Cardiac muscle cell (in vitro differentiated cells and primary cell): Measurements from ENCODE around the gene HSF4. TPM values are rescaled to one million over a fixed set of nuclear protein-coding genes. Genes with fewer than 3 reads are reported as not detected.

Experiments
- DNase-seq, 2 donors: peaks; one replicate each; pipeline versions ENCODE4 v3.0.0 to v3.0.0-alpha.2; 2010 to 2017; ENCODE audit warnings: low read depth in 1 of 2, low spot score in 1 of 2
- H3K27ac ChIP-seq: fragments of 200-600 bp; sonication (generic); 2 replicates; pipeline ENCODE4 v1.5.1; 2016
- H3K27me3 ChIP-seq: fragments of 200-600 bp; sonication (generic); 2 replicates; pipeline ENCODE4 v1.6.0; 2016; ENCODE audit warnings: control low read depth
- H3K36me3 ChIP-seq: fragments of 200-600 bp; sonication (generic); 2 replicates; pipeline ENCODE4 v1.5.1; 2016; ENCODE audit warnings: control low read depth
- H3K4me1 ChIP-seq: fragments of 200-600 bp; sonication (generic); 2 replicates; pipeline ENCODE4 v1.8.1; 2017; ENCODE audit warnings: low read depth, mild to moderate bottlenecking, mixed run types
- H3K4me3 ChIP-seq: fragments of 200-600 bp; sonication (generic); 2 replicates; pipeline ENCODE4 v1.5.1; 2016; ENCODE audit warnings: mild to moderate bottlenecking
- H3K9me3 ChIP-seq: fragments of 200-600 bp; sonication (generic); 2 replicates; pipeline ENCODE4 v1.5.1; 2017; ENCODE audit warnings: low read depth, mild to moderate bottlenecking, control low read depth
- polyA plus RNA-seq: library from polyadenylated mRNA; unstranded; fragments of >200 nt; fragmentation: Nextera tagmentation; extraction: Ambion mirVana; gene quantifications from 2 replicates; pipeline ENCODE4 v1.2.1, GENCODE V29; 2016
- total RNA-seq: library from RNA; depleted of rRNA; stranded (reverse); fragments of >200 nt; gene quantifications from 2 replicates; pipeline ENCODE4 v1.2.3, GENCODE V29; 2016
- TF ChIP-seq, protein P1 (sequence below): IDR thresholded peaks from 2 replicates; pipeline ENCODE4 v1.5.1; 2012; ENCODE audit warnings: low read depth, mild to moderate bottlenecking, low read length

Gene HSF4
- total and polyA plus RNA-seq, 2 experiments from 2014 or later: 1.7 to 7.9 TPM

DNA sequence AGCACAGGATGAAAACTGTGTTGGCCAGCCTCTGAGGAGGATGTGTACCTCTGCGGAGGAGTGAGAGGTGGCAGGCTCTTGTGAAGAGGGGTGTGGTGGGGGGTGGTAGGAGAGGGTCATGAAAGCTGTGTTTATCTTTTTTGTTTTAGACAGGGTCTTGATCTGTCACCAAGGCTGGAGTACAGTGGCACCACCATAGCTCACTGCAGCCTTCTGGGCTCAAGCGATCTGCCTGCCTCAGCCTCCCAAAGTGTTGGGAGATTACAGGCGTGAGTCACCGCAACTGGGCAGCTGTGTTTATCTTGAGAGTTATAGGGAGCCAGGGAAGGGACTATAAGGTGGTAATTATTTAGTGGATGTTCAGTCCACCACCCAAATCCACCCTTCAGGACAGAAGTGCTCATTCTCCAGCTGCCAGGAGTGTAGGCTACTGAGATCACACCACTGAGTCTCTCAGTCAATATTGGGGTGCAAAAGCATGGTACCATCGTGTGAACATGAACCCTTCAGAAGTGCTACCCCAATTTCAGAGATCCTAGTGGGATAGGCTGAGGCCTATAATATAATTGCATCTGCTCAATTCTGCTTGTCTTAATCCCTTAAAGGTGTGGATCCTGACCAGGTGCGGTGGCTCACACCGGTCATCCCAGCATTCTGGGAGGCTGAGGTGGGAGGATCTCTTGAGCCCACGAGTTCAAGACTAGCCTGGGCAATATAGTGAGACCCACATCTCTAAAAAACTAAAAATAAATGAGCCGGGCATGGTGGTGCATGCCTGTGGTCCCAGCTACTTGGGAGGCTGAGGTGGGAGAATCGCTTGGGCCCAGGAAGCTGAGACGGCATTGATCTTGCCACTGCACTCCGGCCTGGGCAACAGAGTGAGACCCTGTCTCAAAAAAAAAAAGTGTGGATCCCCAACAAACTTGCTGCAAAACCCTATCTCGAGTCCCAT is 26.2 kb downstream of the HSF4 start:
- H3K9me3 ChIP-seq: no peaks in the 10 kb centered on the region
- H3K27ac ChIP-seq: no peak overlapping the region
- H3K4me3 ChIP-seq: no peak overlapping the region
- peaks cover 7% of the 10 kb centered on the region for H3K4me1 ChIP-seq
- H3K27me3 ChIP-seq: no peaks in the 10 kb centered on the region
- peaks cover 12% of the 10 kb centered on the region for H3K36me3 ChIP-seq
- peak in 1 of 2 donors; percentile 37 for DNase-seq
- TF ChIP-seq, protein P1, sequence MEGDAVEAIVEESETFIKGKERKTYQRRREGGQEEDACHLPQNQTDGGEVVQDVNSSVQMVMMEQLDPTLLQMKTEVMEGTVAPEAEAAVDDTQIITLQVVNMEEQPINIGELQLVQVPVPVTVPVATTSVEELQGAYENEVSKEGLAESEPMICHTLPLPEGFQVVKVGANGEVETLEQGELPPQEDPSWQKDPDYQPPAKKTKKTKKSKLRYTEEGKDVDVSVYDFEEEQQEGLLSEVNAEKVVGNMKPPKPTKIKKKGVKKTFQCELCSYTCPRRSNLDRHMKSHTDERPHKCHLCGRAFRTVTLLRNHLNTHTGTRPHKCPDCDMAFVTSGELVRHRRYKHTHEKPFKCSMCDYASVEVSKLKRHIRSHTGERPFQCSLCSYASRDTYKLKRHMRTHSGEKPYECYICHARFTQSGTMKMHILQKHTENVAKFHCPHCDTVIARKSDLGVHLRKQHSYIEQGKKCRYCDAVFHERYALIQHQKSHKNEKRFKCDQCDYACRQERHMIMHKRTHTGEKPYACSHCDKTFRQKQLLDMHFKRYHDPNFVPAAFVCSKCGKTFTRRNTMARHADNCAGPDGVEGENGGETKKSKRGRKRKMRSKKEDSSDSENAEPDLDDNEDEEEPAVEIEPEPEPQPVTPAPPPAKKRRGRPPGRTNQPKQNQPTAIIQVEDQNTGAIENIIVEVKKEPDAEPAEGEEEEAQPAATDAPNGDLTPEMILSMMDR: no peak

DNA sequence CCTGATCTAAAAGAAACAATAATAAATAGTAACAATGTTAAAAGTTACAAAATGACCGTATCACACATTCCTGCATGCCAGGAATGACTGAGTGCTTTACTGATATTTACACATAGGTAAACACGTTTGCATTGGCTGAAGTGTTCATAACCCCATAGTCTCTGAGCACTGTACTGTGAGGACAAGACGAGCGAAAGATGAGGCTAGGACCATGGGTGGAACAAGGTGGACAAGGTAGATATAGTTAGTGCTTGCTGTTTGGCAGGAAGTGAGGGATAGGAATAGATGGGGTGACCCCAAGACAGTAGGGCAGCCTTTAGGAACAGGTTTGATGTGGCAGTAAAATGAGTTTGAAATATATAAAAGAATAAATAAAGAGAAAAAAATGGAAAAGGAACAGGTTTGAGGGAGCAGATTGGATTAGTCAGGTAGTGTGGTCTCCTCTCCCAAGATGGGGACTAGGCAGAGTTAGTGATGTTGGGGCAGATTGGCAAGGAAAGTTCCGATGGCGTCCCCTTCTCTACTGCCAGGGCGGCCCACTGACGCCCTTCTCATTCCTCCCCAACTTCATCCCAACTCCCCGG is 27.0 kb downstream of the HSF4 start:
- DNase-seq: no peak
- Histone ChIP-seq H3K27ac (no peak overlapping the region), H3K4me1 (peaks cover 7% of the 10 kb centered on the region)

DNA sequence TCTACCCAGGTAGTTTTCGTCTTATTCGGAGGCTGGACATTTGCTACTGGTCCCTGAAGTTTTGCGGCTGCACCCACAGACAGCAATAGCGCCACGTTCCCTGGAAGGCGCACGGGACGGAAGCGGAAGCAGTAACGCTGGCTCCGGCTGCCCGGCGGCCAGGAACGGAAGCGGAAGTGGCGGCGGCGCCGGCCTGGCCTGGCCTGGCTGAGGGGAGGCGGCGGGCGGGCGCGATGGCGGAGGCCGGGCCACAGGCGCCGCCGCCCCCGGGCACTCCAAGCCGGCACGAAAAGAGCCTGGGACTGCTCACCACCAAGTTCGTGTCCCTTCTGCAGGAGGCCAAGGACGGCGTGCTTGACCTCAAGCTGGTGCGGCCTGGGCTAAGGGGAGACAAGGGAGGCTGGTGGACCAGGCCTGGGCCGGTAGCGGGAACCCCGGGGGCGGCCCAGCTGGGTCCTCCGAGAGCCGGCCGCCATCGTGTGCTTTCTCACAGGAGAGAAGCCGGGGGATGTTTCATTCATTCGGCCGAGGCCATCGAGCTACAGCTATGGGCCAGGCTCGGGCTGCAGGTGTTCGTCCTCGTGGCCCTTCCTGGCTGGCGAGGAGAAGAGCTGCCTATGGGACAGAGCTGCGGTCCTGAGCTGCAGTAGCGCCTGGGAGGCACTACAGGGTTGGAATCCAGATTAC is 27.6 kb downstream of the HSF4 start, which contains the start of gene E2F4:
E2F4 (plus strand) TSS at position 161 of the 687 bp plus-strand sequence; CDS start at position 234, 73 bp downstream.
- TF ChIP-seq, protein P1: no peak
- Histone ChIP-seq H3K9me3 (no peaks in the 10 kb centered on the region), H3K4me1 (peaks cover 7% of the 10 kb centered on the region), H3K36me3 (peaks cover 25% of the 10 kb centered on the region), H3K27me3 (no peaks in the 10 kb centered on the region), H3K27ac (peak within 1 kb of the TSS; percentile 67), H3K4me3 (peak within 1 kb of the TSS; percentile 88)
- DNase-seq: peak; percentile 95 to 96

More for the DNA sequence above, 27.0 kb downstream of the HSF4 start:
- Histone ChIP-seq H3K27me3 (no peaks in the 10 kb centered on the region), H3K9me3 (no peaks in the 10 kb centered on the region), H3K36me3 (peaks cover 19% of the 10 kb centered on the region), H3K4me3 (no peak overlapping the region)
- TF ChIP-seq, protein P1: no peak

DNA sequence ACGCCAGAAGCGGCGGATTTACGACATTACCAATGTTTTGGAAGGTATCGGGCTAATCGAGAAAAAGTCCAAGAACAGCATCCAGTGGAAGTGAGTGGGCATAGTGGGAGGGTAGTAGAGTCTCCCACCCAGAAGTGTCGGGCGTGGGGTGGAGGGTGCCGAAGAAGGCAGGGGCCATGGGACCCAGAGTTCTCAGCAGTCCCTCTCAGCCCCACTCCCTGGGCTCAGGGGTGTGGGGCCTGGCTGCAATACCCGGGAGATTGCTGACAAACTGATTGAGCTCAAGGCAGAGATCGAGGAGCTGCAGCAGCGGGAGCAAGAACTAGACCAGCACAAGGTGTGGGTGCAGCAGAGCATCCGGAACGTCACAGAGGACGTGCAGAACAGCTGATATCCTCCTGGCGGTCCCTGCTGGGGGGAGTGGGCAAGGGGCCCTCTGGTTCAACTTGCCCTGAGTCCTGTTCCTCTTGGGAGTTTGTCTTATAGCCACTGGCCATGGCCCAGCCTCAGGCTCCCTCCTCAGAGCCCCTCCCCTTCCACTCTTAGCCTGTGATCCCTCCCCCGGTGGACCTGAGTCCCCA is 28.3 kb downstream of the HSF4 start:
- Histone ChIP-seq H3K9me3 (no peaks in the 10 kb centered on the region), H3K27me3 (no peaks in the 10 kb centered on the region), H3K27ac (peak overlapping the region; percentile 67), H3K36me3 (peaks cover 30% of the 10 kb centered on the region), H3K4me1 (peaks cover 7% of the 10 kb centered on the region), H3K4me3 (peak overlapping the region; percentile 88)
- TF ChIP-seq, protein P1: no peak
- DNase-seq: no peak

DNA sequence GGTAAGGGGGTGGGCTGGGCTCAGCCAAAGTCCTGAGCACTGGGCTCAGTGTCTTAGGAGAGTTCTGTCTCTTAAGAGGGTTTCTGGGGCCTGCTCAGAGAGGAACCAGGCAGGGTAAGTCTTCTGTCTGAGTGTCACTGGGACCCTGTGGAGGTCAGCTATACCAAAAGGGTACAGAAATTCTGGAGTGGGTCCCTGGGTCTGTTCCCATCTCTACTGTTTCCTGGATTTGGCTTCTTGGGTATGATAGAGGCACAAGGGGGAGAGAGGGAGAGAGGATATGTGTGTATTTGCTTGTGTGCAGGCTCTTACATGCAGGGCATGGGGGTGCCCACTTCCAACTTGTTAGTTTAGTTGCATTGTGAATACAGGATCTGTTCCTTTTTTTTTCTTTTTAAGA is 29.0 kb downstream of the HSF4 start:
- TF ChIP-seq, protein P1: no peak
- H3K4me3 ChIP-seq: no peak overlapping the region
- no peak overlapping the region for H3K27ac ChIP-seq
- H3K36me3 ChIP-seq: peaks cover 34% of the 10 kb centered on the region
- no peak for DNase-seq
- H3K9me3 ChIP-seq: no peaks in the 10 kb centered on the region
- H3K4me1 ChIP-seq: peaks cover 7% of the 10 kb centered on the region
- no peaks in the 10 kb centered on the region for H3K27me3 ChIP-seq
